Measurements from ENCODE around the gene SPATS1.
A peak's percentile ranks its signal among the peaks of the same experiment; 100 is the strongest.
"Not testable (repeated sequence)": the region's sequence is repeated elsewhere in the genome, so short reads cannot be mapped to it uniquely, and the experiment has no call there.

Gene SPATS1

GRCh38 chr6:44311767-44312166, 30.7 kb upstream of the SPATS1 start:
- DNase-seq: no peak

GRCh38 chr6:44312901-44313788, 29.3 kb upstream of the SPATS1 start, which contains the start of gene AARS2:
Gene AARS2 (minus strand): TSS chr6:44313347. CDS start chr6:44313323, 24 bp downstream.
- peak; percentile 83 for DNase-seq

GRCh38 chr6:44314657-44315056, 27.8 kb upstream of the SPATS1 start:
- not testable (repeated sequence) for DNase-seq

- DNase-seq: no peak
Measured at GRCh38 chr6:44315516-44315915, 26.9 kb upstream of the SPATS1 start.

GRCh38 chr6:44315951-44316350, 26.5 kb upstream of the SPATS1 start:
- DNase-seq: no peak

- DNase-seq: no peak
Measured at GRCh38 chr6:44316481-44316880, 26.0 kb upstream of the SPATS1 start.

- not testable (repeated sequence) for DNase-seq
Measured at GRCh38 chr6:44317136-44317631, 25.3 kb upstream of the SPATS1 start.

GRCh38 chr6:44321210-44321609, 21.2 kb upstream of the SPATS1 start:
- no peak for DNase-seq

- DNase-seq: no peak
Measured at GRCh38 chr6:44327096-44327495, 15.4 kb upstream of the SPATS1 start.

- DNase-seq: no peak
Measured at GRCh38 chr6:44327760-44328159, 14.7 kb upstream of the SPATS1 start.

- not testable (repeated sequence) for DNase-seq
Measured at GRCh38 chr6:44328203-44328602, 14.2 kb upstream of the SPATS1 start.

- DNase-seq: no peak
Measured at GRCh38 chr6:44329858-44330257, 12.6 kb upstream of the SPATS1 start.

GRCh38 chr6:44332585-44332984, 9.9 kb upstream of the SPATS1 start:
- no peak for DNase-seq

GRCh38 chr6:44333273-44333919, 9.1 kb upstream of the SPATS1 start:
- no peak for DNase-seq

- DNase-seq: no peak
Measured at GRCh38 chr6:44333942-44334341, 8.5 kb upstream of the SPATS1 start.

GRCh38 chr6:44335631-44336030, 6.8 kb upstream of the SPATS1 start:
- no peak for DNase-seq

- DNase-seq: peak; percentile 47
Measured at GRCh38 chr6:44338228-44339122, 4.0 kb upstream of the SPATS1 start.

- DNase-seq: no peak
Measured at GRCh38 chr6:44339301-44339700, 3.1 kb upstream of the SPATS1 start.

GRCh38 chr6:44339763-44340625, 2.5 kb upstream of the SPATS1 start:
- DNase-seq: peak; percentile 48

- no peak for DNase-seq
Measured at GRCh38 chr6:44341095-44341890, 1.2 kb upstream of the SPATS1 start.

GRCh38 chr6:44342052-44342451, 398 bp upstream of the SPATS1 start:
- no peak for DNase-seq

Data from HCEC 1CT (cell line).